Peyer's patch (tissue), 4 donors: ENCODE results near the gene SETD1A. TPM values are rescaled to one million over a fixed set of nuclear protein-coding genes. Genes with fewer than 3 reads are reported as not detected.

Source experiments
- DNase-seq, 3 donors: peaks; one replicate each; pipeline ENCODE4 v3.0.0-alpha.2; 2017 to 2019
- H3K27ac ChIP-seq, 4 donors: fragments of 200-600 bp; sonication (generic); one replicate each; pipeline ENCODE4 v1.5.1; 2016 to 2019
- H3K27me3 ChIP-seq, 2 donors: fragments of 200-600 bp; sonication (generic); one replicate each; pipeline ENCODE4 v1.5.1; 2019
- H3K36me3 ChIP-seq, 3 donors: fragments of 200-600 bp; sonication (generic); one replicate each; pipeline ENCODE4 v1.5.1; 2016 to 2019
- H3K4me1 ChIP-seq, 4 donors: fragments of 200-600 bp; sonication (generic); one replicate each; pipeline ENCODE4 v1.5.1; 2016 to 2019
- H3K4me3 ChIP-seq, 4 donors: fragments of 200-600 bp; sonication (generic); 1 replicate in 3 of 4; 2 replicates in 1 of 4; pipeline ENCODE4 v1.5.1; 2016 to 2019; ENCODE audit warnings: mild to moderate bottlenecking in 1 of 4
- H3K9me3 ChIP-seq, 4 donors: fragments of 200-600 bp; sonication (generic); one replicate each; pipeline ENCODE4 v1.5.1; 2016 to 2019; ENCODE audit warnings: mild to moderate bottlenecking in 1 of 4
- CTCF ChIP-seq, 6 experiments: fragments of 450-650 bp in 4 of 6; fragments of 200-600 bp in 2 of 6; sonication (generic) in 1 of 6; IDR thresholded peaks; one replicate each; pipeline ENCODE4 v1.5.1; 2017 to 2019; ENCODE audit warnings: antibody characterized with exemption in 6 of 6, mild to moderate bottlenecking in 3 of 6, moderate library complexity in 1 of 6
- POLR2A ChIP-seq, 2 donors: fragments of 450-650 bp; IDR thresholded peaks; one replicate each; pipeline ENCODE4 v1.5.1; 2017; ENCODE audit warnings: antibody characterized with exemption in 2 of 2, mild to moderate bottlenecking in 2 of 2, moderate library complexity in 2 of 2
- total RNA-seq, 4 donors: library from RNA; depleted of rRNA; stranded (reverse); fragments of >200 nt; gene quantifications; one replicate each; pipeline ENCODE4 v1.1.0, GENCODE V29; 2016

The SETD1A gene
- total RNA-seq, 4 donors from 2014 or later = 10.0 to 22.0 (median 16.5) TPM

DNA sequence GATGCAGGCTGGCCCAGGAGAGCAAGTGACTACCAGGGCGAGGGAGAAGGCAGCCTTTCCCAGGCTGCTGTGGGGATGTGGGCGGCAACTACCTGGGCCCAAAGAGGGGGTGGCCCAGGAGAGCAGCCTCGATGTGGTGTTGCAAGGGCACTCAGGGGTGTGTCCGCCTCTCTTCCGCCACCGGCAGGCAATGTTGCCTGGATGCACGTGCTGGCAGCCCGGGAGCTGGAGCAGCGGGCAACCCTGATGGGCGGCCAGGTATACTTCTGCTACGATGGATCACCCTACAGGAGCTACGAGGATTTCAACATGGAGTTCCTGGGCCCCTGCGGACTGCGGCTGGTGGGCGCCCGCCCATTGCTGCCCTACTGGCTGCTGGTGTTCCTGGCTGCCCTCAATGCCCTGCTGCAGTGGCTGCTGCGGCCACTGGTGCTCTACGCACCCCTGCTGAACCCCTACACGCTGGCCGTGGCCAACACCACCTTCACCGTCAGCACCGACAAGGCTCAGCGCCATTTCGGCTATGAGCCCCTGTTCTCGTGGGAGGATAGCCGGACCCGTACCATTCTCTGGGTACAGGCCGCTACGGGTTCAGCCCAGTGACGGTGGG, 30.1 kb downstream of the SETD1A start:
- Histone ChIP-seq H3K36me3 (peaks cover 0 to 10% (median 0%) of the 10 kb centered on the region in 3 donors), H3K27me3 (no peaks in the 10 kb centered on the region), H3K4me1 (peaks cover 0 to 12% (median 3%) of the 10 kb centered on the region in 4 donors), H3K4me3 (no peak overlapping the region), H3K9me3 (no peaks in the 10 kb centered on the region), H3K27ac (no peak overlapping the region)
- no peak for DNase-seq
- TF ChIP-seq CTCF (IDR thresholded peaks at IDR 0.05) (no peak), POLR2A (IDR thresholded peaks at IDR 0.05) (no peak)

DNA sequence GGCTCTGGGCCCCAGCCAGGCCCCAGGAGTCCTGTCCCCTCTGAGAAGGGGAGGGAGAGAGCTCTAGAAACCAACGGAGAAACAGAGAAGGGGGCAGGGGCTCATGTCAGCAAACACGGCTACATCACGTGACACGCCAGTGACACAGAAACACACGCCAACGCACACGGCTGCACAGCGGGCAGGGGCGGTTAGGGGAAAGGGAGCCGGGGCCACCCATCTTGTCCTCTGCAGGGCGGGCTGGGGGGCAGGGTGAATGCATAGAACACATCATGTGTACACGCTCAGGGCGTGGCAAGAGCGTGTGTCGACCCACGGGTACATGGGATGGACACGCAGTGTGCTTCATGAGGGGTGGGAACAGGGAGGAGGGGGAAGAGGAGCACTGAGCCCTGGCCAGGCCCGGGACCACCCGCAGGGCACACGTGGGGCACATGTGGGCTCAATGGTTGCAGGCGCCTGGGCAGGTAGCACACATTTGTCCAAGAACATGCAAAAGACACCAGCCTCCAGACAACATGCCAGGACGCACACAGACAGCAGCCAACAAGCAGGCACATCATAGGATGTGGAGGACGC, 32.0 kb downstream of the SETD1A start:
- TF ChIP-seq CTCF (IDR thresholded peaks at IDR 0.05) (no peak), POLR2A (IDR thresholded peaks at IDR 0.05) (no peak)
- Histone ChIP-seq H3K4me1 (peaks cover 0 to 12% (median 3%) of the 10 kb centered on the region in 4 donors), H3K36me3 (peaks cover 0 to 2% (median 0%) of the 10 kb centered on the region in 3 donors), H3K27ac (no peak overlapping the region), H3K4me3 (no peak overlapping the region), H3K27me3 (no peaks in the 10 kb centered on the region), H3K9me3 (no peaks in the 10 kb centered on the region)
- no peak for DNase-seq

- H3K36me3 ChIP-seq = no peaks in the 10 kb centered on the region
- no peak overlapping the region for H3K4me3 ChIP-seq
- H3K27me3 ChIP-seq = no peaks in the 10 kb centered on the region
- TF ChIP-seq CTCF (IDR thresholded peaks at IDR 0.05) = no peak
- no peak for TF ChIP-seq POLR2A (IDR thresholded peaks at IDR 0.05)
- DNase-seq = no peak
- H3K4me1 ChIP-seq = peaks cover 0 to 12% (median under 1%) of the 10 kb centered on the region in 4 donors
- H3K9me3 ChIP-seq = no peaks in the 10 kb centered on the region
- no peak overlapping the region for H3K27ac ChIP-seq
Observed at GRCh38 chr16:30990105-30990504, 32.6 kb downstream of the SETD1A start.

- TF ChIP-seq POLR2A (IDR thresholded peaks at IDR 0.05) (no peak), CTCF (IDR thresholded peaks at IDR 0.05) (no peak)
- H3K4me3 ChIP-seq = no peak overlapping the region
- no peak overlapping the region for H3K27ac ChIP-seq
- peaks cover 0 to 3% (median 0%) of the 10 kb centered on the region in 4 donors for H3K4me1 ChIP-seq
- DNase-seq = no peak
- no peaks in the 10 kb centered on the region for H3K36me3 ChIP-seq
- H3K27me3 ChIP-seq = no peaks in the 10 kb centered on the region
- H3K9me3 ChIP-seq = no peaks in the 10 kb centered on the region
Observed at GRCh38 chr16:30991052-30991451, 33.5 kb downstream of the SETD1A start.

DNA sequence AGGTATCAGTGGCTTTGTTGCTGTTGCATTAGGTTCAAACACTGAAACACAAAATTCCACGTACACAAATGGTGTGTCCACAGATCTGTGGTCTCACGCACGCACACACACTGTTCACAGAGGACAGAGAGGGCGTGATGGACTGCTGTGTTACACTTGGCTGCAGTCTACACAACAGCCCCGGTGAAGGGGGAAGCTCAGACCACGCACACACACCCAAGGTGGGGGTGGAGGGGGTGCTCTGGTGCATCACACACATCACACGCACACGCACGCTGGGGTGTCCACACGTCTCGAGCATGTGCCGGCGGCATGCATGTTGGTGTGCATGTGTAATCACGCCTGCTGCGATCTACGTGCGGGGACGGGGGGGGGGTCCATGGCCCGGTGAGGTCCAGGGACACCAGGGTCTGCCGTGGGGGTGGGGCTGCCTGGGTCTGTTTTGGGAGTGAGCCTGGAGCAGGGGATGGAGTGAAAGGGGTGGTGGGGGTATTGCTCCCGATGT, 34.8 kb downstream of the SETD1A start:
- Histone ChIP-seq H3K4me3 (no peak overlapping the region), H3K27me3 (no peaks in the 10 kb centered on the region), H3K4me1 (peaks cover 0 to 9% (median 4%) of the 10 kb centered on the region in 4 donors), H3K36me3 (no peaks in the 10 kb centered on the region), H3K9me3 (no peaks in the 10 kb centered on the region), H3K27ac (no peak overlapping the region)
- no peak for DNase-seq
- TF ChIP-seq CTCF (IDR thresholded peaks at IDR 0.05) (no peak), POLR2A (IDR thresholded peaks at IDR 0.05) (no peak)
